ENCODE data around the gene PAFAH1B2. TPM values are rescaled to one million over a fixed set of nuclear protein-coding genes. Genes with fewer than 3 reads are reported as not detected.

PAFAH1B2 gene
- total RNA-seq, 1 donor from 2014 or later = 78.2 TPM

DNA sequence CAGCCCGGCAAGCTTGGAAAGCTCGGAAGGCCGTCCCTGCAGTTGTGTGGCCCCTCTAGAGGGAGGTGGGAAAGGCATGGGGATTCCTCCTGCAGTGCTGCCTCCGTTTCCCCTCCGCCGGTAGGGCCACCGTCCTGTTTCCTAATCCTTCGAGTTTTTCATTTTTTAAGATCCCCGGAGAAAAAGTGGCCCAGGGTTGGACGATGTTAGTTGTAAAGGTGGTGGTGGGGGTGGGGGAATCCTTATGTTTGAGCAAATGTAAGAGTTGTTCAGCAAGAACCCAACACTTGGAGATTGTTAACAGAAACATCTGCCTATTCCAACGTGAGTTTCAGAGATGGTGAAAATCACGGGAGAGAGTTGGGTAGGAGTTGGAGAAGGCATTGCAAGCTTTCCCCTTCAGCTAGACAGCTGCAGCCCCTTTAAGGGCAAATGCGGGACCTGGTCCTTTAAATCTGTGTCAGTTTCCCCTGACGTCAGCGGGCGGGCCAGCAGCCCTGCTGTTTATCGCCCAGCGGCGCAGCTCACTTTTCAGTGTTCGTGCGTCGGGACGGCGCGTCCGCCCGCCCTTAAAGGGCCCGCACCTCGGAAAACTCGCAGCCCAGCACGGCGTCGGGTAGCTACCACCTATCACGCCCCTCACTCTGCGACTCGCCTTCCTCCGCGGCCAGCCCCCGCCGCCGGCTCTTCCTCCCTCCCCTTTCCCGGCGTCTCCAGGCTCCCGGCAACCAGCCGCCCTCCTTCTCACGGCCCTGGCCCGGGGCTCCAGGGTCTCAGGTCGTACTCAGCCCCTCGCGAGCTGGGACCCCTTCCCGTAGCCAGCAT is 34.3 kb downstream of the PAFAH1B2 start, which contains the start of gene SIDT2:
TSS of gene SIDT2 (plus strand) at position 534 of the 825 bp plus-strand sequence. CDS start 521 bp downstream, outside the sequence.
- peak; percentile 96 to 97 for ATAC-seq
- H3K4me1 ChIP-seq = peaks cover 36% of the 10 kb centered on the region
- TF ChIP-seq, protein P1, sequence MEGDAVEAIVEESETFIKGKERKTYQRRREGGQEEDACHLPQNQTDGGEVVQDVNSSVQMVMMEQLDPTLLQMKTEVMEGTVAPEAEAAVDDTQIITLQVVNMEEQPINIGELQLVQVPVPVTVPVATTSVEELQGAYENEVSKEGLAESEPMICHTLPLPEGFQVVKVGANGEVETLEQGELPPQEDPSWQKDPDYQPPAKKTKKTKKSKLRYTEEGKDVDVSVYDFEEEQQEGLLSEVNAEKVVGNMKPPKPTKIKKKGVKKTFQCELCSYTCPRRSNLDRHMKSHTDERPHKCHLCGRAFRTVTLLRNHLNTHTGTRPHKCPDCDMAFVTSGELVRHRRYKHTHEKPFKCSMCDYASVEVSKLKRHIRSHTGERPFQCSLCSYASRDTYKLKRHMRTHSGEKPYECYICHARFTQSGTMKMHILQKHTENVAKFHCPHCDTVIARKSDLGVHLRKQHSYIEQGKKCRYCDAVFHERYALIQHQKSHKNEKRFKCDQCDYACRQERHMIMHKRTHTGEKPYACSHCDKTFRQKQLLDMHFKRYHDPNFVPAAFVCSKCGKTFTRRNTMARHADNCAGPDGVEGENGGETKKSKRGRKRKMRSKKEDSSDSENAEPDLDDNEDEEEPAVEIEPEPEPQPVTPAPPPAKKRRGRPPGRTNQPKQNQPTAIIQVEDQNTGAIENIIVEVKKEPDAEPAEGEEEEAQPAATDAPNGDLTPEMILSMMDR (IDR thresholded peaks at IDR 0.05) = no peak

DNA sequence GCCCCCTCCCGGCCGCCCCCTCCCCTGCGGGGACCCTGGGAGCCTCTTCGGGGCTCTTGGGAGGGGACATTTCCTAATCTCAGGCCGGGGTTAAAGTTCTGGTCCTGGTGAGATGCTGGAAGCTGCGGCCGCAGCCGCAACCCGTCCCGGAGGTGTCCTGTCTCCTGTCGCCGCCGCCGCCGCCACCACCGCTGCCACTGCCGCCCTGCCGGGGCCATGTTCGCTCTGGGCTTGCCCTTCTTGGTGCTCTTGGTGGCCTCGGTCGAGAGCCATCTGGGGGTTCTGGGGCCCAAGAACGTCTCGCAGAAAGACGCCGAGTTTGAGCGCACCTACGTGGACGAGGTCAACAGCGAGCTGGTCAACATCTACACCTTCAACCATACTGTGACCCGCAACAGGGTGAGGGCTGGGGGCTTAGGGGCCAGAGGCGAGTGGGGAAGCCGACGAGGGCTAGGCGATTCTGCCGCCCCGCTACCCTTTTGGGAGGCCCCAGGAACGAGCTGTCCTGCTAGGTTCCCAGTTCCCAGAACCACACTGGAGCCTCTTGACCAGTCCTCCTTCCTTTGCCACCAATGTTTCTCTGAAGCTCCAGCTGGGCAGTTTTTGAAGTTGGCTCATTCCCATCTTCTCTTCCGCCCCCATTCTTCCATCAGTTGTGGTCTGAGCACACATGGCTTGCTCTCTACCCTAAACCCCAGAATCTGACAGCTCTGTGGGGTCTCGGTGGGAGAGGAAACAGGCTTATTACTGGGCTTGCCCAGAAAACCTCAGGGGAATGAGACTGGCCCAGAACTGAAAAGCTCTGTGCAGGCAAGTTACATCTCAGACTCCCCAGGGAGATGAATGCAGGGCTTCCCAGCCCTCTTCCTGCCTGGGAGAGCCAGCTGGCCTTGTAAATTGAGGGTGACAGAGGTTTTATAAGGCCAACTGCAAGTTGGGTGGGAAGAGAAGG is 35.2 kb downstream of the PAFAH1B2 start:
- Histone ChIP-seq H3K4me3 (peak overlapping the region; percentile 98), H3K27me3 (ENCODE audit: low read depth) (no peaks in the 10 kb centered on the region), H3K4me1 (peaks cover 32% of the 10 kb centered on the region), H3K36me3 (peaks cover 25% of the 10 kb centered on the region), H3K27ac (peak overlapping the region; percentile 97), H3K9me3 (no peaks in the 10 kb centered on the region)
- DNase-seq (peak; percentile 64), ATAC-seq (peak; percentile 65 to 74)
- TF ChIP-seq, protein P1 (IDR thresholded peaks at IDR 0.05) = no peak
- intact Hi-C loops (cut with DNase I) = no loop called here

More for the DNA sequence above, 34.3 kb downstream of the PAFAH1B2 start, which contains the start of gene SIDT2:
- Histone ChIP-seq H3K27me3 (ENCODE audit: low read depth) (no peaks in the 10 kb centered on the region), H3K9me3 (no peaks in the 10 kb centered on the region), H3K27ac (peak within 1 kb of the TSS; percentile 97), H3K4me3 (peak within 1 kb of the TSS; percentile 98), H3K36me3 (peaks cover 17% of the 10 kb centered on the region)
- peak; percentile 97 for DNase-seq
- intact Hi-C loops (cut with DNase I) = no loop called here

DNA sequence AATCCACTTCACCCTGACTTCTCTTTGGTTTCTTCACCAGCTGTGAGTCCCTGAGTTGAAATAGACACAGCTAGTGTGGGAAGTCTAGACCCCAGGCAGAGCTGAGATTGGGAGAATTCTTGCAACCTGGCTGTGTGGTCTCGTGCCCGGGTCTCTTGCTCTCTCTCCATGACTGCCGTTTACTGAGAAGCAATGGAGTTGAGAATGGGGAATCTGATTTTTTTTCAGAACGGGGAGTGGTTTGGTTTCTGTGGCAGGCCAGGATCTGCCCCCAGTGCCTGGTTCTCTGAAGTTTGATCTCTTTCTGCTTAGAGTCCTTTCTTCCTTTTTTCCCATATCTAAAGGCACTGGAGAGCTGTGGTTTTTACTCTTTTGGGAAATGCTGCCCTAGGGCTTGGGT is 35.9 kb downstream of the PAFAH1B2 start:
- H3K27ac ChIP-seq = peak overlapping the region; percentile 97
- intact Hi-C loops (cut with DNase I) = no loop called here
- H3K4me3 ChIP-seq = peak overlapping the region; percentile 98
- ATAC-seq (no peak), DNase-seq (no peak)
- TF ChIP-seq, protein P1 (IDR thresholded peaks at IDR 0.05) = no peak
- H3K4me1 ChIP-seq = peaks cover 32% of the 10 kb centered on the region
- no peaks in the 10 kb centered on the region for H3K27me3 ChIP-seq (ENCODE audit: low read depth)
- no peaks in the 10 kb centered on the region for H3K9me3 ChIP-seq
- peaks cover 26% of the 10 kb centered on the region for H3K36me3 ChIP-seq

DNA sequence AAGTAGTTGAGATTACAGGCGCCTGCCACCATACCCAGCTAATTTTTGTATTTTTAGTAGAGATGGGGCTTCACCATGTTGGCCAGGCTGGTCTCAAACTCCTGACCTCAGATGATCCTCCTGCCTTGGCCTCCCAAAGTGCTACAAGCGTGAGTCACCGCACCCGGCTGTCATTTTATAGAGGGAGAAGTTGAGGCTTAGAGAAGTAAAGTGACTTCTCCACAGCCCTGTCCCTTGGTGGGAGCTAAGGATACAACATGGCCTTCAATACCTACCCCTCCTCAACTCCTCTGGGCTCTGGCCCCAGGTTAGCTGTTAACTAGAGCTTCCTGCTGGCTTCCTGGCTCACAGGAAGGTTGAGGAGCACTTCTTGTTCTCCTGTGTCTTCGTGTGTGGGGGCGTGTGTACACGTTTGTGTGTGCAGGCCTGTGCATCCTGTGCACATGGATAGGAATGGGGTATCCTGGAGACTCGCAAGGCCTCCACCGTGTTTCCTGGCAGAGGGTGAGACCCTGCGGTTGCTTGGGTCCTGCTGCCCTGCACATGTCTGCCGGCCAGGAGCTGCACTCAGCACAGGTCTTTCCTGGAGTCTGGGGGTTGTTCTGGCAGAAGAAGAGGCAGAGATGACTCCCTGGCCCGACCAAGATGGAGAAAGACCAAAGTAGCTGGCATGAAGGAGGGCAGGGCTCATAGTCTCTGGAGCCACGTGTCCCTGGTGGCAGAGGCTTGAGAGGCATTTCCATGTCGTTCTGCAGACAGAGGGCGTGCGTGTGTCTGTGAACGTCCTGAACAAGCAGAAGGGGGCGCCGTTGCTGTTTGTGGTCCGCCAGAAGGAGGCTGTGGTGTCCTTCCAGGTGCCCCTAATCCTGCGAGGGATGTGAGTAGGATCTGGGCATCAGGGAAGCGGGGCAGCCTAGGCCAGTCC is 36.8 kb downstream of the PAFAH1B2 start:
- TF ChIP-seq, protein P1 (IDR thresholded peaks at IDR 0.05) = peak; percentile 57
- peaks cover 39% of the 10 kb centered on the region for H3K4me1 ChIP-seq
- intact Hi-C loops (cut with DNase I) = no loop called here
- peak overlapping the region; percentile 98 for H3K4me3 ChIP-seq
- no peaks in the 10 kb centered on the region for H3K9me3 ChIP-seq
- peaks cover 31% of the 10 kb centered on the region for H3K36me3 ChIP-seq
- H3K27ac ChIP-seq = peak overlapping the region; percentile 25
- DNase-seq (peak; percentile 87), ATAC-seq (peak; percentile 29 to 65)
- H3K27me3 ChIP-seq (ENCODE audit: low read depth) = no peaks in the 10 kb centered on the region
